Measurements from ENCODE around the gene ARHGAP31. TPM values are rescaled to one million over a fixed set of nuclear protein-coding genes. Genes with fewer than 3 reads are reported as not detected.

ARHGAP31 gene
- total and polyA plus RNA-seq, 2 experiments from 2014 or later: 1.2 to 4.3 TPM

DNA sequence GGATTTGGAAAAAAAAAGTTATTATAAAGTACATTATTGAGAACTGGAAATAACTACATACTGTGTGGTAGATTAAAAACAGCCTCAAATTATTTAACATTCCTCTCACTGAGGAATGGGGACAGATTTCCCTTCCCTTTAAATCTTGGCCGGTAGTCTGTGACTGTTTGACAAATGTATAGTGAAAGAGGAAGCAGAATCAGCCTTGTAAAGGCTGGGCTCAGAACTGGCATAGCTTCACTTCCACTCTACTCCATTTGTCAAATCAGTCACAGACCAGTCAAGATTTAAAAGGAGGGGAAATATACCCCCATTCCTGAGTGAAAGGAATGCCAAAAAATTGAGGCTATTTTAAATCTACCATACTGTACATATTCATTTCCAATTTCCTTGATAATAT, 35.3 kb upstream of the ARHGAP31 start:
- Histone ChIP-seq H3K4me2 (no peak overlapping the region), H3K27ac (ENCODE audit: low read depth) (no peak overlapping the region), H3K79me2 (replicated peaks; ENCODE audit: insufficient read depth) (no peaks in the 10 kb centered on the region), H2AFZ (0 out of 2 replicates have a peak overlapping the region, but pooled peaks have one; percentile 20), H3F3A (replicated peaks; ENCODE audit: low read depth) (no peaks in the 10 kb centered on the region), H3K27me3 (ENCODE audit: insufficient read depth) (no peaks in the 10 kb centered on the region), H4K20me1 (replicated peaks; ENCODE audit: insufficient read depth) (no peaks in the 10 kb centered on the region), H3K4me1 (ENCODE audit: insufficient read depth) (peaks cover 51% of the 10 kb centered on the region), H3K9me2 (ENCODE audit: insufficient read depth) (no peaks in the 10 kb centered on the region), H3K4me3 (no peak overlapping the region), H3K36me3 (ENCODE audit: insufficient read depth) (no peaks in the 10 kb centered on the region)
- Mint-ChIP-seq H3K27ac (no peak overlapping the region), H3K4me3 (no peak overlapping the region), H3K36me3 (ENCODE audit: low read depth) (peaks cover 16% of the 10 kb centered on the region), H3K9me3 (peaks cover 19% of the 10 kb centered on the region; the same call in 2 of the 3 replicates), H3K27me3 (ENCODE audit: insufficient read depth, low read depth, poor library complexity) (peaks cover 12% of the 10 kb centered on the region), H3K4me1 (peaks cover 50% of the 10 kb centered on the region)
- ATAC-seq (no peak), DNase-seq (ENCODE audit: low spot score) (no peak)
- TF ChIP-seq EZH2 (IDR thresholded peaks at IDR 0.05; ENCODE audit: low read depth, unreplicated experiment) (no peak), ZNF331 (CRISPR knock-in tag; IDR thresholded peaks at IDR 0.05; ENCODE audit: low read depth) (no peak), EZH2phosphoT487 (IDR thresholded peaks at IDR 0.05; ENCODE audit: unreplicated experiment) (no peak), POLR2AphosphoS5 (IDR thresholded peaks at IDR 0.05; ENCODE audit: low read depth) (no peak), STAT1 (IDR thresholded peaks at IDR 0.05; ENCODE audit: unreplicated experiment) (no peak), CTCF (conservative IDR thresholded peaks at IDR 0.05; ENCODE audit: low read depth in 2 of 2) (no peak), CREB1 (CRISPR knock-in tag; IDR thresholded peaks at IDR 0.05; ENCODE audit: low read depth) (no peak), ZNF114 (CRISPR knock-in tag; IDR thresholded peaks at IDR 0.05) (no peak), JUNB (IDR thresholded peaks at IDR 0.05; ENCODE audit: unreplicated experiment) (no peak), NANOG (IDR thresholded peaks at IDR 0.05; ENCODE audit: borderline replicate concordance) (no peak)
- TF ChIP-seq, protein P1, sequence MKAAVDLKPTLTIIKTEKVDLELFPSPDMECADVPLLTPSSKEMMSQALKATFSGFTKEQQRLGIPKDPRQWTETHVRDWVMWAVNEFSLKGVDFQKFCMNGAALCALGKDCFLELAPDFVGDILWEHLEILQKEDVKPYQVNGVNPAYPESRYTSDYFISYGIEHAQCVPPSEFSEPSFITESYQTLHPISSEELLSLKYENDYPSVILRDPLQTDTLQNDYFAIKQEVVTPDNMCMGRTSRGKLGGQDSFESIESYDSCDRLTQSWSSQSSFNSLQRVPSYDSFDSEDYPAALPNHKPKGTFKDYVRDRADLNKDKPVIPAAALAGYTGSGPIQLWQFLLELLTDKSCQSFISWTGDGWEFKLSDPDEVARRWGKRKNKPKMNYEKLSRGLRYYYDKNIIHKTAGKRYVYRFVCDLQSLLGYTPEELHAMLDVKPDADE (IDR thresholded peaks at IDR 0.05): no peak
- TF ChIP-seq, protein P2, sequence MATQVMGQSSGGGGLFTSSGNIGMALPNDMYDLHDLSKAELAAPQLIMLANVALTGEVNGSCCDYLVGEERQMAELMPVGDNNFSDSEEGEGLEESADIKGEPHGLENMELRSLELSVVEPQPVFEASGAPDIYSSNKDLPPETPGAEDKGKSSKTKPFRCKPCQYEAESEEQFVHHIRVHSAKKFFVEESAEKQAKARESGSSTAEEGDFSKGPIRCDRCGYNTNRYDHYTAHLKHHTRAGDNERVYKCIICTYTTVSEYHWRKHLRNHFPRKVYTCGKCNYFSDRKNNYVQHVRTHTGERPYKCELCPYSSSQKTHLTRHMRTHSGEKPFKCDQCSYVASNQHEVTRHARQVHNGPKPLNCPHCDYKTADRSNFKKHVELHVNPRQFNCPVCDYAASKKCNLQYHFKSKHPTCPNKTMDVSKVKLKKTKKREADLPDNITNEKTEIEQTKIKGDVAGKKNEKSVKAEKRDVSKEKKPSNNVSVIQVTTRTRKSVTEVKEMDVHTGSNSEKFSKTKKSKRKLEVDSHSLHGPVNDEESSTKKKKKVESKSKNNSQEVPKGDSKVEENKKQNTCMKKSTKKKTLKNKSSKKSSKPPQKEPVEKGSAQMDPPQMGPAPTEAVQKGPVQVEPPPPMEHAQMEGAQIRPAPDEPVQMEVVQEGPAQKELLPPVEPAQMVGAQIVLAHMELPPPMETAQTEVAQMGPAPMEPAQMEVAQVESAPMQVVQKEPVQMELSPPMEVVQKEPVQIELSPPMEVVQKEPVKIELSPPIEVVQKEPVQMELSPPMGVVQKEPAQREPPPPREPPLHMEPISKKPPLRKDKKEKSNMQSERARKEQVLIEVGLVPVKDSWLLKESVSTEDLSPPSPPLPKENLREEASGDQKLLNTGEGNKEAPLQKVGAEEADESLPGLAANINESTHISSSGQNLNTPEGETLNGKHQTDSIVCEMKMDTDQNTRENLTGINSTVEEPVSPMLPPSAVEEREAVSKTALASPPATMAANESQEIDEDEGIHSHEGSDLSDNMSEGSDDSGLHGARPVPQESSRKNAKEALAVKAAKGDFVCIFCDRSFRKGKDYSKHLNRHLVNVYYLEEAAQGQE (IDR thresholded peaks at IDR 0.05; ENCODE audit: unreplicated experiment): no peak
- TF ChIP-seq, protein P3, sequence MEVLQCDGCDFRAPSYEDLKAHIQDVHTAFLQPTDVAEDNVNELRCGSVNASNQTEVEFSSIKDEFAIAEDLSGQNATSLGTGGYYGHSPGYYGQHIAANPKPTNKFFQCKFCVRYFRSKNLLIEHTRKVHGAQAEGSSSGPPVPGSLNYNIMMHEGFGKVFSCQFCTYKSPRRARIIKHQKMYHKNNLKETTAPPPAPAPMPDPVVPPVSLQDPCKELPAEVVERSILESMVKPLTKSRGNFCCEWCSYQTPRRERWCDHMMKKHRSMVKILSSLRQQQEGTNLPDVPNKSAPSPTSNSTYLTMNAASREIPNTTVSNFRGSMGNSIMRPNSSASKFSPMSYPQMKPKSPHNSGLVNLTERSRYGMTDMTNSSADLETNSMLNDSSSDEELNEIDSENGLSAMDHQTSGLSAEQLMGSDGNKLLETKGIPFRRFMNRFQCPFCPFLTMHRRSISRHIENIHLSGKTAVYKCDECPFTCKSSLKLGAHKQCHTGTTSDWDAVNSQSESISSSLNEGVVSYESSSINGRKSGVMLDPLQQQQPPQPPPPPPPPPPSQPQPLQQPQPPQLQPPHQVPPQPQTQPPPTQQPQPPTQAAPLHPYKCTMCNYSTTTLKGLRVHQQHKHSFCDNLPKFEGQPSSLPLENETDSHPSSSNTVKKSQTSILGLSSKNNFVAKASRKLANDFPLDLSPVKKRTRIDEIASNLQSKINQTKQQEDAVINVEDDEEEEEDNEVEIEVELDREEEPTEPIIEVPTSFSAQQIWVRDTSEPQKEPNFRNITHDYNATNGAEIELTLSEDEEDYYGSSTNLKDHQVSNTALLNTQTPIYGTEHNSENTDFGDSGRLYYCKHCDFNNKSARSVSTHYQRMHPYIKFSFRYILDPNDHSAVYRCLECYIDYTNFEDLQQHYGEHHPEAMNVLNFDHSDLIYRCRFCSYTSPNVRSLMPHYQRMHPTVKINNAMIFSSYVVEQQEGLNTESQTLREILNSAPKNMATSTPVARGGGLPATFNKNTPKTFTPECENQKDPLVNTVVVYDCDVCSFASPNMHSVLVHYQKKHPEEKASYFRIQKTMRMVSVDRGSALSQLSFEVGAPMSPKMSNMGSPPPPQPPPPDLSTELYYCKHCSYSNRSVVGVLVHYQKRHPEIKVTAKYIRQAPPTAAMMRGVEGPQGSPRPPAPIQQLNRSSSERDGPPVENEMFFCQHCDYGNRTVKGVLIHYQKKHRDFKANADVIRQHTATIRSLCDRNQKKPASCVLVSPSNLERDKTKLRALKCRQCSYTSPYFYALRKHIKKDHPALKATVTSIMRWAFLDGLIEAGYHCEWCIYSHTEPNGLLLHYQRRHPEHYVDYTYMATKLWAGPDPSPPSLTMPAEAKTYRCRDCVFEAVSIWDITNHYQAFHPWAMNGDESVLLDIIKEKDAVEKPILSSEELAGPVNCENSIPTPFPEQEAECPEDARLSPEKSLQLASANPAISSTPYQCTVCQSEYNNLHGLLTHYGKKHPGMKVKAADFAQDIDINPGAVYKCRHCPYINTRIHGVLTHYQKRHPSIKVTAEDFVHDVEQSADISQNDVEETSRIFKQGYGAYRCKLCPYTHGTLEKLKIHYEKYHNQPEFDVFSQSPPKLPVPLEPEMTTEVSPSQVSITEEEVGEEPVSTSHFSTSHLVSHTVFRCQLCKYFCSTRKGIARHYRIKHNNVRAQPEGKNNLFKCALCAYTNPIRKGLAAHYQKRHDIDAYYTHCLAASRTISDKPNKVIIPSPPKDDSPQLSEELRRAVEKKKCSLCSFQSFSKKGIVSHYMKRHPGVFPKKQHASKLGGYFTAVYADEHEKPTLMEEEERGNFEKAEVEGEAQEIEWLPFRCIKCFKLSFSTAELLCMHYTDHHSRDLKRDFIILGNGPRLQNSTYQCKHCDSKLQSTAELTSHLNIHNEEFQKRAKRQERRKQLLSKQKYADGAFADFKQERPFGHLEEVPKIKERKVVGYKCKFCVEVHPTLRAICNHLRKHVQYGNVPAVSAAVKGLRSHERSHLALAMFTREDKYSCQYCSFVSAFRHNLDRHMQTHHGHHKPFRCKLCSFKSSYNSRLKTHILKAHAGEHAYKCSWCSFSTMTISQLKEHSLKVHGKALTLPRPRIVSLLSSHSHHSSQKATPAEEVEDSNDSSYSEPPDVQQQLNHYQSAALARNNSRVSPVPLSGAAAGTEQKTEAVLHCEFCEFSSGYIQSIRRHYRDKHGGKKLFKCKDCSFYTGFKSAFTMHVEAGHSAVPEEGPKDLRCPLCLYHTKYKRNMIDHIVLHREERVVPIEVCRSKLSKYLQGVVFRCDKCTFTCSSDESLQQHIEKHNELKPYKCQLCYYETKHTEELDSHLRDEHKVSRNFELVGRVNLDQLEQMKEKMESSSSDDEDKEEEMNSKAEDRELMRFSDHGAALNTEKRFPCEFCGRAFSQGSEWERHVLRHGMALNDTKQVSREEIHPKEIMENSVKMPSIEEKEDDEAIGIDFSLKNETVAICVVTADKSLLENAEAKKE (CRISPR knock-in tag; IDR thresholded peaks at IDR 0.05): no peak

All from GM23338 (cell line).